PC-3 (cell line): ENCODE measurements around the gene LIM2.

Experiments used
- CTCF ChIP-seq: fragments of 300-600 bp; sonication (generic); conservative IDR thresholded peaks from 2 replicates; pipeline ENCODE4 v1.5.1; 2017; ENCODE audit warnings: antibody characterized with exemption, low read depth, mild to moderate bottlenecking, low read length
- EZH2phosphoT487 ChIP-seq: fragments of 300-600 bp; sonication (generic); IDR thresholded peaks from 2 replicates; pipeline ENCODE4 v1.6.1; 2018; ENCODE audit warnings: mild to moderate bottlenecking, antibody characterized with exemption, low read length, borderline replicate concordance

DNA sequence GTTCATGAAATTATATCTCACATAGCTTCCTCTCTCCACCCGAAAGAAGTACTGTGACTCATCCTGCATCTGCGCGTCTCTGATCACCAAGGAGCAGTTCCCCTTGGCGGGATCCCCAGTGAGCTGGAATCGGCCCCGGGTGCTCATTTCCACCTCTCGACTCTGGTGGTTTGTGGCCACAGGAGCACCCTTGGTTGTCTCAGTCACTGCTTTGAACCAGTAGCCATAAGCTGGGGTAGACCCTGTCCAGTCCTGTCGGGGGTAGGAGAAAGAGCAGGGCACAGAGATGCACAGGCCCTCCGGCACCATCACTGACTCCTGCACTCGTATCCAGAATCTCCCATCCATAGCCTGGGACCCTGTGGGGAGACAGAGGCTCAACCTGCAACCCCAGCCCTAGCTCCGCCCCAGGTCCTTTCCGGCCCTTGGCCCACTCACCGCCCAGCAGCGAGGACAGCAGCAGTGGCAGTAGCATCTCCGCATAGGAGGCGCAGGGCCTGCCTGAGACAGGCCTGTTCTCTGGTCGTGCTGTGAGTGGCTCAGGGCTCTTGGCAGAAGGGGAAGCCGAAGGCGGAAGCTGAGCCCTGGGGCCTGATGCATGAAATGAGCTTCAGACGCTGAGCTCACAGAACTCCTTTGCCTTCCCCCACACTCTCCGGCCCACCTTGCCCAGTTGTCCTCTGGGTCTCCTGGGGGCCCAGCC lies 29.5 kb upstream of the LIM2 start, which contains the start of gene SIGLEC10:
- TF ChIP-seq CTCF: no peak
- no peak for TF ChIP-seq EZH2phosphoT487
